IMR-90 (cell line): ENCODE data around the gene SLC38A7. TPM values are rescaled to one million over a fixed set of nuclear protein-coding genes. Genes with fewer than 3 reads are reported as not detected.

Source experiments
- ATAC-seq: fragments of 200-7000 bp; cut with Tn5 transposase; 2 replicates; pipeline ENCODE4 v1.9.1; 2020; ENCODE audit warnings: low read depth, mild to moderate bottlenecking, moderate library complexity
- BruUV-seq: library from RNA; stranded (reverse); fragments of 400-500 nt; replicated peaks from 2 replicates; lab custom pipeline; 2021; lab: Mats Ljungman, UMichigan
- CTCF ChIA-PET: fragments of 300-600 bp; formaldehyde crosslinking; extraction: SDS; loops from one replicate; lab custom pipeline; 2021; ENCODE audit warnings: antibody characterized with exemption; lab: Yijun Ruan, JAX
- POLR2A ChIA-PET: fragments of 300-600 bp; sonication (Branson Sonifier 250); formaldehyde crosslinking; loops from one replicate; lab custom pipeline; 2022; ENCODE audit warnings: antibody characterized with exemption; ENCODE audit not compliant: unreplicated experiment; lab: Charles Lee
- DNase-seq: peaks from one replicate; pipeline ENCODE4 v3.0.0; 2013
- H2AFZ ChIP-seq: replicated peaks from 2 replicates; pipeline ENCODE3; 2013; ENCODE audit warnings: low read length, mild to moderate bottlenecking; ENCODE audit not compliant: poor library complexity
- H2AK5ac ChIP-seq: 2 replicates; pipeline ENCODE4 v1.6.1; 2013; ENCODE audit warnings: low read depth, low read length, inconsistent platforms
- H2AK9ac ChIP-seq: replicated peaks from 2 replicates; pipeline ENCODE3; 2013; ENCODE audit warnings: mild to moderate bottlenecking, low read depth, low read length, moderate library complexity; ENCODE audit not compliant: poor library complexity
- H2BK120ac ChIP-seq: 2 replicates; pipeline ENCODE4 v1.6.1; 2013; ENCODE audit warnings: low read depth, low read length, inconsistent platforms
- H2BK15ac ChIP-seq: 3 replicates; pipeline ENCODE4 v1.6.1; 2013; ENCODE audit warnings: low read depth, low read length, inconsistent platforms
- H2BK20ac ChIP-seq: 2 replicates; pipeline ENCODE4 v1.6.1; 2013; ENCODE audit warnings: low read depth, mild to moderate bottlenecking, inconsistent platforms, low read length, moderate library complexity
- H2BK5ac ChIP-seq: 2 replicates; pipeline ENCODE4 v1.6.1; 2013; ENCODE audit warnings: mild to moderate bottlenecking, low read depth, low read length, inconsistent platforms; ENCODE audit not compliant: poor library complexity, severe bottlenecking
- H3K14ac ChIP-seq: replicated peaks from 2 replicates; pipeline ENCODE4 v1.6.1; 2013; ENCODE audit warnings: low read depth, low read length, inconsistent platforms
- H3K18ac ChIP-seq: 2 replicates; pipeline ENCODE4 v1.6.1; 2013; ENCODE audit warnings: low read depth, low read length, control low read depth
- H3K23ac ChIP-seq: 2 replicates; pipeline ENCODE4 v1.6.1; 2013; ENCODE audit warnings: low read depth, low read length, inconsistent platforms
- H3K27ac ChIP-seq: 2 replicates; pipeline ENCODE4 v1.5.1; 2013; ENCODE audit warnings: mild to moderate bottlenecking, control low read depth, low read length; ENCODE audit not compliant: insufficient read depth
- H3K27me3 ChIP-seq: 2 replicates; pipeline ENCODE4 v1.6.1; 2013; ENCODE audit warnings: low read length; ENCODE audit not compliant: control insufficient read depth, insufficient read depth
- H3K36me3 ChIP-seq: 2 replicates; pipeline ENCODE4 v1.6.1; 2013; ENCODE audit warnings: low read length, mixed read lengths; ENCODE audit not compliant: control insufficient read depth, insufficient read depth
- H3K4ac ChIP-seq: 2 replicates; pipeline ENCODE4 v1.6.1; 2013; ENCODE audit warnings: low read depth, low read length, inconsistent platforms
- H3K4me1 ChIP-seq: 2 replicates; pipeline ENCODE4 v1.6.1; 2013; ENCODE audit warnings: low read length, mixed read lengths; ENCODE audit not compliant: control insufficient read depth, insufficient read depth
- H3K4me2 ChIP-seq: 2 replicates; pipeline ENCODE4 v1.6.1; 2013; ENCODE audit warnings: low read depth, mild to moderate bottlenecking, control low read depth, low read length, moderate library complexity
- H3K4me3 ChIP-seq: 2 replicates; pipeline ENCODE4 v1.5.1; 2013; ENCODE audit warnings: low read depth, mild to moderate bottlenecking, control low read depth, low read length, moderate library complexity; ENCODE audit not compliant: insufficient read depth
- H3K56ac ChIP-seq: 2 replicates; pipeline ENCODE4 v1.6.1; 2013; ENCODE audit warnings: low read length, inconsistent platforms; ENCODE audit not compliant: insufficient read depth; ENCODE audit errors: extremely low read depth
- H3K79me1 ChIP-seq, 2 experiments: 2 replicates each; pipeline ENCODE4 v1.6.1; 2013; ENCODE audit warnings: low read length in 2 of 2, inconsistent platforms in 1 of 2, low read depth in 1 of 2
- H3K9ac ChIP-seq: 2 replicates; pipeline ENCODE4 v1.6.1; 2013; ENCODE audit warnings: low read depth, low read length, control low read depth
- H3K9me1 ChIP-seq: 2 replicates; pipeline ENCODE4 v1.6.1; 2013; ENCODE audit warnings: low read length, inconsistent platforms; ENCODE audit not compliant: insufficient read depth
- H3K9me3 ChIP-seq: 2 replicates; pipeline ENCODE4 v1.6.1; 2013; ENCODE audit warnings: low read length; ENCODE audit not compliant: control insufficient read depth, insufficient read depth
- H4K20me1 ChIP-seq: 2 replicates; pipeline ENCODE4 v1.6.1; 2013; ENCODE audit warnings: low read length, inconsistent platforms; ENCODE audit not compliant: insufficient read depth
- H4K5ac ChIP-seq: 2 replicates; pipeline ENCODE4 v1.6.1; 2013; ENCODE audit warnings: mild to moderate bottlenecking, low read depth, low read length, control low read depth
- H4K8ac ChIP-seq, 2 experiments: 2 replicates each; pipeline ENCODE4 v1.6.1; 2013; ENCODE audit warnings: low read depth in 2 of 2, low read length in 2 of 2, control low read depth in 1 of 2, inconsistent platforms in 1 of 2
- H4K91ac ChIP-seq: 2 replicates; pipeline ENCODE4 v1.6.1; 2013; ENCODE audit warnings: low read depth, low read length, inconsistent platforms; ENCODE audit not compliant: insufficient read depth
- CEBPB ChIP-seq: IDR thresholded peaks from 2 replicates; pipeline ENCODE4 v1.6.1; 2012; ENCODE audit warnings: low read depth, low read length, improper control_type of control experiment
- ELK1 ChIP-seq: fragments of 150-350 bp; IDR thresholded peaks from 2 replicates; pipeline ENCODE4 v1.6.1; 2016; ENCODE audit warnings: low read depth, mild to moderate bottlenecking, low read length, moderate library complexity, borderline replicate concordance
- MAZ ChIP-seq: IDR thresholded peaks from 2 replicates; pipeline ENCODE4 v1.6.1; 2012; ENCODE audit warnings: low read depth, mild to moderate bottlenecking, low read length, improper control_type of control experiment, moderate library complexity, borderline replicate concordance
- WGBS, 2 experiments: methylation state at CpG; one replicate each; pipeline versions ENCODE4 v1.1.5 to v1.1.7; 2013; ENCODE audit warnings: missing lambda C conversion rate in 2 of 2; ENCODE audit not compliant: insufficient read length in 1 of 2; ENCODE audit errors: extremely low coverage in 2 of 2; 5-methylcytosine and 5-hydroxymethylcytosine counted together
- dilution Hi-C: fragments of 300-500 bp; cut with HindIII; formaldehyde crosslinking; loops from one replicate; pipeline ENCODE4 v1.14.3; 2018; ENCODE audit warnings: low sequenced_read_pairs; ENCODE audit not compliant: unreplicated experiment
- in situ Hi-C: fragments of 300-500 bp; cut with MboI; formaldehyde crosslinking; loops from 3 replicates; pipeline ENCODE4 v1.14.3; 2019; ENCODE audit warnings: low sequenced_read_pairs, inconsistent platforms, mixed read lengths
- intact Hi-C: fragments of 100-400 bp; cut with micrococcal nuclease; formaldehyde crosslinking; loops from 2 replicates; pipeline ENCODE4 v1.10.0; 2022
- polyA plus RNA-seq, 3 experiments: library from polyadenylated mRNA; depleted of rRNA; stranded (reverse); fragments of >200 nt; gene quantifications; 2 replicates each; pipeline ENCODE4 v1.2.3, GENCODE V29; 2012; ENCODE audit warnings: low replicate concordance in 1 of 3
- total RNA-seq: library from RNA; depleted of rRNA; stranded (reverse); fragments of >200 nt; gene quantifications from 2 replicates; pipeline ENCODE4 v1.2.3, GENCODE V29; 2012

Gene SLC38A7
- total and polyA plus RNA-seq, 2 of the 4 experiments (the other 2 are of a cell fraction) = 14.7 to 16.4 TPM

GRCh38 chr16:58658796-58659211, 25.8 kb downstream of the SLC38A7 start:
- no peak overlapping the region for H4K91ac ChIP-seq
- no peak overlapping the region for H2BK20ac ChIP-seq
- 80% methylated on average over 1 of the region's 3 CpGs; no CpG with 5 or more reads in 1 of the 2 experiments for WGBS, 2 experiments
- H4K5ac ChIP-seq = no peak overlapping the region
- no peak overlapping the region for H3K9ac ChIP-seq
- H3K36me3 ChIP-seq = no peaks in the 10 kb centered on the region
- H3K27me3 ChIP-seq = peaks cover 2% of the 10 kb centered on the region; the same call in 1 of the 2 replicates
- H4K8ac ChIP-seq = no peak overlapping the region
- H3K14ac ChIP-seq = 0 out of 2 replicates have a peak overlapping the region, but pooled peaks have one; percentile 2
- intact Hi-C loops (no loop called here), dilution Hi-C loops (no loop called here), in situ Hi-C loops (loop anchor here (10.0 kb wide), 1 partner anchor 324 kb away; no protein-coding TSS in a partner anchor)
- no peak overlapping the region for H3K4me2 ChIP-seq
- no peak overlapping the region for H3K27ac ChIP-seq
- no peak overlapping the region for H2BK15ac ChIP-seq
- H3K4me1 ChIP-seq = no peaks in the 10 kb centered on the region
- no peak overlapping the region for H3K4ac ChIP-seq
- H3K4me3 ChIP-seq = no peak overlapping the region
- H4K20me1 ChIP-seq = no peaks in the 10 kb centered on the region
- BruUV-seq = no TSS peak
- ATAC-seq (no peak), DNase-seq (peak; percentile 57)
- H3K56ac ChIP-seq = no peak overlapping the region
- H3K18ac ChIP-seq = no peak overlapping the region
- H2BK120ac ChIP-seq = no peak overlapping the region
- H3K9me1 ChIP-seq = no peaks in the 10 kb centered on the region
- H3K23ac ChIP-seq = no peak overlapping the region
- ChIA-PET CTCF (no interaction called here), POLR2A (no interaction called here)
- TF ChIP-seq MAZ (no peak), CEBPB (0 out of 2 replicates have a peak, but pooled peaks have one; percentile 24), ELK1 (no peak)
- H2AFZ ChIP-seq = peak overlapping the region; percentile 2
- no peak overlapping the region for H2AK5ac ChIP-seq
- H2AK9ac ChIP-seq = no peak overlapping the region
- H2BK5ac ChIP-seq = no peak overlapping the region
- peaks cover 6% of the 10 kb centered on the region; the same call in 1 of the 2 replicates for H3K9me3 ChIP-seq
- no peaks in the 10 kb centered on the region for H3K79me1 ChIP-seq
